Activated CD8-positive, alpha-beta T cell treated with anti-CD3 and anti-CD28 coated beads for 36 hours (primary cell): ENCODE data around the gene ZNF184. TPM values are rescaled to one million over a fixed set of nuclear protein-coding genes. Genes with fewer than 3 reads are reported as not detected.

Source experiments
- ATAC-seq: fragments of 200-7000 bp; cut with Tn5 transposase; one replicate; pipeline ENCODE4 v1.10.0; 2021; ENCODE audit warnings: mild to moderate bottlenecking, moderate library complexity
- CTCF ChIA-PET: fragments of 350-600 bp; sonication (Branson Sonifier 250); formaldehyde crosslinking; loops from one replicate; lab custom pipeline; 2021; ENCODE audit warnings: antibody characterized with exemption; lab: Charles Lee
- POLR2A ChIA-PET: fragments of 350-600 bp; sonication (Branson Sonifier 250); formaldehyde crosslinking; loops from one replicate; lab custom pipeline; 2021; ENCODE audit warnings: antibody characterized with exemption; lab: Charles Lee
- DNase-seq: peaks from one replicate; pipeline ENCODE4 v3.0.0-alpha.2; 2020
- H3K27ac Mint-ChIP-seq: one replicate; pipeline ENCODE4 v1.8.0; 2021; ENCODE audit warnings: mild to moderate bottlenecking, mixed read lengths
- H3K27me3 Mint-ChIP-seq: one replicate; pipeline ENCODE4 v1.8.0; 2021; ENCODE audit warnings: mixed read lengths
- H3K36me3 Mint-ChIP-seq: one replicate; pipeline ENCODE4 v1.8.0; 2021; ENCODE audit warnings: low read depth, mixed read lengths
- H3K4me1 Mint-ChIP-seq: one replicate; pipeline ENCODE4 v1.8.0; 2021; ENCODE audit warnings: low read depth, mixed read lengths
- H3K4me3 Mint-ChIP-seq: one replicate; pipeline ENCODE4 v1.8.0; 2021; ENCODE audit warnings: mild to moderate bottlenecking, moderate library complexity, mixed read lengths
- H3K9me3 Mint-ChIP-seq: one replicate; pipeline ENCODE4 v1.8.0; 2021; ENCODE audit warnings: mixed read lengths
- CTCF ChIP-seq: fragments of 200-600 bp; IDR thresholded peaks from one replicate; pipeline ENCODE4 v1.8.0; 2022; ENCODE audit warnings: antibody characterized with exemption, mild to moderate bottlenecking
- intact Hi-C: fragments of 100-400 bp; cut with micrococcal nuclease; formaldehyde crosslinking; loops from one replicate; pipeline ENCODE4 v1.10.0; 2022
- total RNA-seq, 2 experiments: library from RNA; stranded (reverse); gene quantifications; one replicate each; pipeline ENCODE4 v1.2.3, GENCODE V29; 2021

ZNF184 gene
- total RNA-seq, 2 experiments from 2014 or later = 10.4 to 11.5 TPM

- H3K9me3 Mint-ChIP-seq = no peaks in the 10 kb centered on the region
- ATAC-seq (peak; percentile 54), DNase-seq (peak; percentile 87)
- peaks cover 10% of the 10 kb centered on the region for H3K27me3 Mint-ChIP-seq
- H3K4me1 Mint-ChIP-seq = peaks cover 34% of the 10 kb centered on the region
- peak overlapping the region; percentile 91 for H3K27ac Mint-ChIP-seq
- peak overlapping the region; percentile 89 for H3K4me3 Mint-ChIP-seq
- POLR2A ChIA-PET = interaction anchor here (0.7 to 1.8 kb wide), 2 partner anchors 15 to 25 kb away, joined by 3 to 6 read pairs; no protein-coding TSS in a partner anchor
- TF ChIP-seq CTCF = no peak
- CTCF ChIA-PET = interaction anchor here (1.5 to 4.3 kb wide), 2 partner anchors 15 to 191 kb away, joined by 4 to 49 read pairs; no protein-coding TSS in a partner anchor
- H3K36me3 Mint-ChIP-seq = no peaks in the 10 kb centered on the region
- intact Hi-C loops = loop anchor here (5.0 to 10.0 kb wide), 3 partner anchors 181 to 319 kb away; no protein-coding TSS in a partner anchor
Measured at GRCh38 chr6:27503436-27504030, 30.6 kb upstream of the ZNF184 start.

GRCh38 chr6:27502508-27503435 is 29.9 kb upstream of the ZNF184 start:
- Mint-ChIP-seq H3K4me3 (peak overlapping the region; percentile 89), H3K4me1 (peaks cover 34% of the 10 kb centered on the region), H3K36me3 (no peaks in the 10 kb centered on the region), H3K9me3 (no peaks in the 10 kb centered on the region), H3K27me3 (peaks cover 16% of the 10 kb centered on the region), H3K27ac (peak overlapping the region; percentile 91)
- no peak for TF ChIP-seq CTCF
- ChIA-PET CTCF (interaction anchor here (0.7 to 1.4 kb wide), 2 partner anchors 16 to 325 kb away, joined by 3 read pairs; no protein-coding TSS in a partner anchor), POLR2A (interaction anchor here (0.9 kb wide), 1 partner anchor 24 kb away, joined by 4 read pairs; no protein-coding TSS in a partner anchor)
- intact Hi-C loops = loop anchor here (1.0 to 10.0 kb wide), 4 partner anchors 23 to 318 kb away; no protein-coding TSS in a partner anchor
- DNase-seq (peak; percentile 92), ATAC-seq (peak; percentile 75)

GRCh38 chr6:27501187-27501586 is 28.3 kb upstream of the ZNF184 start:
- Mint-ChIP-seq H3K4me3 (no peak overlapping the region), H3K9me3 (no peaks in the 10 kb centered on the region), H3K36me3 (no peaks in the 10 kb centered on the region), H3K4me1 (peaks cover 36% of the 10 kb centered on the region), H3K27ac (no peak overlapping the region), H3K27me3 (peaks cover 14% of the 10 kb centered on the region)
- no peak for TF ChIP-seq CTCF
- POLR2A ChIA-PET = no interaction called here
- ATAC-seq = no peak
- CTCF ChIA-PET = no interaction called here
- intact Hi-C loops = loop anchor here (5.0 to 10.0 kb wide), 3 partner anchors 184 to 316 kb away; no protein-coding TSS in a partner anchor
- DNase-seq = no peak

- no peaks in the 10 kb centered on the region for H3K36me3 Mint-ChIP-seq
- TF ChIP-seq CTCF = no peak
- no peak overlapping the region for H3K4me3 Mint-ChIP-seq
- no peaks in the 10 kb centered on the region for H3K9me3 Mint-ChIP-seq
- ATAC-seq (no peak), DNase-seq (no peak)
- ChIA-PET POLR2A (no interaction called here), CTCF (interaction anchor here (1.2 kb wide), 1 partner anchor 252 kb away, joined by 5 read pairs; no protein-coding TSS in a partner anchor)
- H3K27ac Mint-ChIP-seq = no peak overlapping the region
- intact Hi-C loops = loop anchor here (5.0 to 10.0 kb wide), 3 partner anchors 185 to 315 kb away; no protein-coding TSS in a partner anchor
- peaks cover 36% of the 10 kb centered on the region for H3K4me1 Mint-ChIP-seq
- peaks cover 24% of the 10 kb centered on the region for H3K27me3 Mint-ChIP-seq
Measured at GRCh38 chr6:27500177-27500576, 27.3 kb upstream of the ZNF184 start.
